Measurements from ENCODE around the gene CYSRT1. TPM values are rescaled to one million over a fixed set of nuclear protein-coding genes. Genes with fewer than 3 reads are reported as not detected.
"Not testable (repeated sequence)": the region's sequence is repeated elsewhere in the genome, so short reads cannot be mapped to it uniquely, and the experiment has no call there.

CYSRT1 gene
- total RNA-seq, 2 experiments from 2014 or later: 0.32 to 0.49 TPM

DNA sequence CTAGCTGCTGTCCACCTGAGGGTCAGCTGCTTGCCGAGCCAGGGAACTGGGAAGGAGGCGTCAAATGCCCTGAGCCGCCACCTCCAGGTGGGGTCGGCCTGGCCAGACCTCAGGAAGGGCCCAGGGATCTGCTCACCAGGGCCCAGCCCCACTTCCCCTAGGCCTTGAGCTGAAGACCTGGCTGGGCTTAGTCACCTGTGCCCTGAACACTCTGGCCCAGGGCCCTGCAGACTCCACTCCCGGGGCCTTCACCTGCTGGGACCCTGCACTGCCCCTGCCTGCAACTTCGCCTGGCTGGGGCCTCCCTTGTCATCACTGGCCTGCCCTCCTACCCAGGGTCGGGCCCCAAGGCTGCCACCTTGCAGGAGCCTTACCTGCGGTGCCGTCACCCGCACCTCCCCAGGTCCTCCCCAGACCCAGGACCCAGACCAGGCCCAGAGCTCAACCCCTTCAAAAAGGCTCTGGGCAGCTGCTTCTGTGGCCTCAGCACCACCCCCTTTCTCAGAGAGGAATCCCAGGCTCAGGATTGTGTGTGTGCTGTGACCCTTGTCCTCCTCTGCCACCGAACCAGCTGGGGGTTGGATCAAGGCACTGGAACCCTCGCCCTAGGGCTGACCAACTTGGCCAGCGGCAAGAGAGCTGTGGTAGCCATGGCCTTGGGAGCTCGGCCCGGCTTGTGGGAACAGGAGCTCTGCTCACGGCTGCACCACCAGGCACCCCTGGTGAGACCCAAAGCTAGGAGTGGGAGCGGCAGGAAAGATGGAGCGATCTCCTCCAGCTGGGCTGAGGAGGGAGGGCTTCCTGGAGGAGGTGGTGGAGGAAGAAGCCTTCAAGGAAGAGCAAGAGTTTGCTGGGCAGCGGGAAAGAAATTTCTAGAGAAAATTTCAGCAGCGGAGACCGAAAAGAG is 29.0 kb downstream of the CYSRT1 start:
- H3K27ac Mint-ChIP-seq: peak overlapping the region; percentile 58
- no peaks in the 10 kb centered on the region for H3K27me3 Mint-ChIP-seq
- H3K36me3 Mint-ChIP-seq: peaks cover 3% of the 10 kb centered on the region
- no peaks in the 10 kb centered on the region for H3K9me3 Mint-ChIP-seq
- peaks cover 7% of the 10 kb centered on the region for H3K4me1 Mint-ChIP-seq
- H3K4me3 Mint-ChIP-seq: peak overlapping the region; percentile 87
- no peak for DNase-seq

DNA sequence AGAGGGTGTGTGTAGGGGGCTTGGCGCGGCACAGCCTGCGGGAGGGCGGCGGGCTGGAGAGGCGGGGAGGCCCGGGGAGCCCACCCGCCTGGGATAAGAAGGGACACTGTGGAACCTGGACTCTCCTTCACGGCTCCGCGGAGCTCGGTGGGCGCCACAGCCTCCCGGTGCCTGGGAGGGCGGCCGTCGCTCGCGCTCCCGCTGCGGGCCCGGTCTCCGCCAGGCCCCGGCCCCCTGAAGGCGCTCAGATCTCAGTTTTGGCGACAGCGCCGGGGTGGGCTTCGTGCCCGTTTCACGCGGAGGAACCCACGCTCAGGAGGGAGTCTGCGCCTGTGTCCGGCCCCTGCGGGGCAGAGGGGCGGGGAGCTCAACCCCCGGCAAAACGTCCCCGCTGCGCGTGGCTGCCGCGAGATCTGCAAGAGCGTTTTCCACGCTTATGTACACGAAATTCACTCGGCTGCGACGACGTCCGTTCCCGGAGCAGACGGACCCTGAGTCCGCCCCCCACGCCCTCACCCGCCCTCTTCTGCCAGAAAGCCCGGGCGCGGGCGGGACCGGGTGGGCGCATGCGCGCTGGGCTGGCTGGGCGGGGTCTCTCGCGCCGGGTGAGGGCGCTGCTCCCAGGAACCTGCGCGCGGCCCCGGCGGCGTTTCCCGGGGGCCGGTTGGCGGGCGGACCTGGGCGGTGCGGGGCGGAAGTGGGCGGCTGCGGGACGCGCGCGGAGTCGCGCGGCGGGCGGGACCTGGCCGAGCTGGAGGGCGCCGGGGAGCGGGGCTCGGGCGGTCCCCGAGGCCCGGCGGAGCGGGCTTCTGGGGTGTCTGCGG is 29.9 kb downstream of the CYSRT1 start, which contains the start of gene NELFB:
TSS of gene NELFB (plus strand) at position 704 of the 824 bp plus-strand sequence.
- DNase-seq: peak; percentile 98
- Mint-ChIP-seq H3K9me3 (no peaks in the 10 kb centered on the region), H3K36me3 (peaks cover 8% of the 10 kb centered on the region), H3K27me3 (no peaks in the 10 kb centered on the region), H3K4me1 (peaks cover 7% of the 10 kb centered on the region), H3K27ac (peak within 1 kb of the TSS; percentile 77), H3K4me3 (peak within 1 kb of the TSS; percentile 87)

DNA sequence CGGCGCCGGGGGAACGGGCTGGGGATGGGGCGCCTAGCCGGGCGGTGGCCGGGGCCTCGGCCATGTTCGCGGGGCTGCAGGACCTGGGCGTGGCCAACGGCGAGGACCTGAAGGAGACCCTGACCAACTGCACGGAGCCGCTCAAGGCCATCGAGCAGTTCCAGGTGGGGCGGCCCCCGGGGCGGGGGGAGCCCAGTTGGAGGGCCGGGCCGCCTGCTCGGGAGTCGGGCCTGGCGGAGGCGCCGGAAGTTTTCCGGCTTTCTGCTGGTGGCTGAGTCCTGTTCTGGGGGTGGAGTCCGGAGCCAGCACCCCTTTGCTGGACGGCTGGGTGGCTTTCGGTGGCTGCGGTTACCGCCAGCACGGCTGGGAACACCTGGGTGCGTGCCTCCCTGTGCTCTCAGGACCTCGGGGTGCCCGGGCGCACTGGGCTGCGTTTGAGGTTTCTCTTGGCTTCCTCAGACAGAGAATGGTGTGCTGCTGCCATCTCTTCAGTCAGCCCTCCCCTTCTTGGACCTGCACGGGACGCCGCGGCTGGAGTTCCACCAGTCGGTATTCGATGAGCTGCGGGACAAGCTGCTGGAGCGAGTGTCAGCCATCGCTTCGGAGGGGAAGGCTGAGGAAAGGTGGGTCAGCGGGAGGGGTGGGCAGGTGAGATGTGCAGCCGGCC is 30.6 kb downstream of the CYSRT1 start:
- no peaks in the 10 kb centered on the region for H3K9me3 Mint-ChIP-seq
- H3K4me3 Mint-ChIP-seq: peak overlapping the region; percentile 87
- no peaks in the 10 kb centered on the region for H3K27me3 Mint-ChIP-seq
- peak overlapping the region; percentile 77 for H3K27ac Mint-ChIP-seq
- DNase-seq: peak; percentile 56
- peaks cover 7% of the 10 kb centered on the region for H3K4me1 Mint-ChIP-seq
- peaks cover 8% of the 10 kb centered on the region for H3K36me3 Mint-ChIP-seq

DNA sequence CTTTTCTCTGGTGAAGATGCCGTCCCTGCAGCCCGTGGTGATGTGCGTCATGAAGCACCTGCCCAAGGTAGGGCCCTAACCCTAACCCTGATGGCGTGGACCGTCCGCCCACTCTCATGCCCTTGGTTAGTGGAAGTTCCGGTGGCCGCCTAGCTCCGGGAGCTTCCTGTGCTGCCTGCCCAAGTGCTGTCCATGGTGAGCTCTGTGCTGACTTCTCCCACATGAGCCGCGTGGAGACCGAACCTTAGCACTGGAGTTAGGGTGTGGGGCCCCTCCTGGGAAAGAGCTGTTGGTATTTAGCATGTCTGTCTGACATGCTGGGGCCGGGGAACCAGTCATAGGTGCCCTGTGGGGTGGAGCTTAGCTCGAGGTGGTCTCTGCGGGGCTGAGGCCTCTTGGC is 31.4 kb downstream of the CYSRT1 start:
- Mint-ChIP-seq H3K36me3 (peaks cover 8% of the 10 kb centered on the region), H3K27me3 (no peaks in the 10 kb centered on the region), H3K4me1 (peaks cover 7% of the 10 kb centered on the region), H3K27ac (no peak overlapping the region), H3K9me3 (no peaks in the 10 kb centered on the region), H3K4me3 (peak overlapping the region; percentile 87)
- no peak for DNase-seq

DNA sequence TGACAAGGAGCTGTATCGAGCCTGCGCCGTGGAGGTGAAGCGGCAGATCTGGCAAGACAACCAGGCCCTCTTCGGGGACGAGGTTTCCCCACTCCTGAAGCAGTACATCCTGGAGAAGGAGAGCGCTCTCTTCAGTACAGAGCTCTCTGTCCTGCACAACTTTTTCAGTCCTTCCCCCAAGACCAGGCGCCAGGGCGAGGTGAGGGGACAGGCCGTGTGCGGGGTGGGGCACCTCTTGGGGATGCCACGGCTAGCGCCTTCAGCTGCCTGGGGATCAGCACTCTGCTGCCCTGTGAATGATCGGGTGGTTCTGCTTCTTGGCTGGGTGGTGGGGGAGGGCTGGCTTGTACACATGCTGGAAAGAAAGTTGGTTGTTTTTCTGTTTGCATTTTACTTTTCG is 31.9 kb downstream of the CYSRT1 start:
- no peaks in the 10 kb centered on the region for H3K9me3 Mint-ChIP-seq
- no peaks in the 10 kb centered on the region for H3K27me3 Mint-ChIP-seq
- peak overlapping the region; percentile 87 for H3K4me3 Mint-ChIP-seq

DNA sequence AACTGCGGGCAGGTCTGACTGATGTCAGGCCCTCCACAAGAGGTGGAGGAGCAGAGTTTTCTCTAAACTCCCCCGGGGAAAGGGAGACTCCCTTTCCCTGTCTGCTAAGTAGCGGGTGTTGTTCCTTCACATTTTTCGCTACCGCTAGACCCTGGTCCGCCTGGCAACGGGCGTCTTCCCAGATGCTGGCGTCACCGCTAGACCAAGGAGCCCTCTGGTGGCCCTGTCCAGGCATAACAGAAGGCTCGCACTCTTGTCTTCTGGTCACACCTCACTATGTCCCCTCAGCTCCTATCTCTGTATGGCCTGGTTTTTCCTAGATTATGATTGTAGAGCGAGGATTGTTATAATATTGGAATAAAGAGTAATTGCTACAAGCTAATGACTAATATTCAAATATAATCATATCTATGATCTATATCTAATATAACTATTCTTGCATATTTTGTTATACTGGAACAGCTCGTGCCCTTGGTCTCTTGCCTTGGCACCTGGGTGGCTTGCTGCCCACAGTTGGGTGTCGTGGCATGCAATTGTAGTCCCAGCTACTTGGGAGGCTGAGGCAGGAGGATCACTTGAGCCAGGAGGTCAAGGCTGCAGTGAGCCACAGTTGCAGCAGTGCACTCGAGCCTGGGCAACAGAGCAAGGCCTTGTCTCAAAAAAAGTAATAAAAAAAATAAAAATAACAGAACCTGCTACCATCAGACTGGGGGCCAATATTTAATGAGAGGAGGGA is 37.4 kb downstream of the CYSRT1 start:
- not testable (repeated sequence) for H3K4me1 Mint-ChIP-seq, DNase-seq, H3K27ac Mint-ChIP-seq, H3K9me3 Mint-ChIP-seq, H3K27me3 Mint-ChIP-seq, H3K4me3 Mint-ChIP-seq
- peaks cover 18% of the 10 kb centered on the region for H3K36me3 Mint-ChIP-seq

More for the DNA sequence above, 31.9 kb downstream of the CYSRT1 start:
- DNase-seq: no peak
- peaks cover 12% of the 10 kb centered on the region for H3K36me3 Mint-ChIP-seq
- H3K4me1 Mint-ChIP-seq: peaks cover 7% of the 10 kb centered on the region
- H3K27ac Mint-ChIP-seq: no peak overlapping the region

DNA sequence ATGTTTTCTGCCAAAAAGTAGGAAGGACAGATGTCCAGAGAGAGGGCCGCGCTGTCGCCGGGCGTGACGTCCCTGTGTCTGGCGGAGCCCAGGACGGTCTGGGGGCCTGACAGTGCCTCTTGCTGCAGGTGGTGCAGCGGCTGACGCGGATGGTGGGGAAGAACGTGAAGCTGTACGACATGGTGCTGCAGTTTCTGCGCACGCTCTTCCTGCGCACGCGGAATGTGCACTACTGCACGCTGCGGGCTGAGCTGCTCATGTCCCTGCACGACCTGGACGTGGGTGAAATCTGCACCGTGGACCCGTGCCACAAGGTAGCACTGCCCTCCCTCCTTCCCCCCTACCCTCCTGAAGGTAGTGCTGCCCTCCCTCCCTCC is 37.9 kb downstream of the CYSRT1 start:
- H3K4me1 Mint-ChIP-seq: no peaks in the 10 kb centered on the region
- no peak for DNase-seq
- peaks cover 24% of the 10 kb centered on the region for H3K36me3 Mint-ChIP-seq
- H3K27me3 Mint-ChIP-seq: no peaks in the 10 kb centered on the region
- H3K9me3 Mint-ChIP-seq: no peaks in the 10 kb centered on the region
- no peak overlapping the region for H3K27ac Mint-ChIP-seq
- no peak overlapping the region for H3K4me3 Mint-ChIP-seq

DNA sequence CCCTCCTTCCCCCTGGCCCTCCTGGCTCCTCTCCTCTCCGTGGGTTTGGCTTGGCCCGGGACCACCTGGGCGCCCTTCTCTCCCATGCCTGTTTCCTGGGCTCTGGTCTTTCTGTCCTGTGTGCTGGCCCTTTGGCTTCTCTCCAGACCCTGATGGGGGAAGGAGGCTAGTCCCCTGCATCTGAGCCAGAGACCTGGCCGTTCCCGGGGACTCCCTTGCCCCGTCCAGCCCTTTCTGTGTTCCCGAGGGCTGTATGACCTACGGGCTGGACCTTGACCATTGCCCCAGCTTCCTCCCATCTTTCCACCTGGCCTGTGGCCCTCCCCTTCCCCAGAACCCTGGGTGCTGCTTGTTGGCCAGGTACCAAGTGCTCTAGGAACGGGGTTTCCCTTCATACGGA is 38.5 kb downstream of the CYSRT1 start:
- no peak overlapping the region for H3K4me3 Mint-ChIP-seq
- no peak overlapping the region for H3K27ac Mint-ChIP-seq
- H3K27me3 Mint-ChIP-seq: no peaks in the 10 kb centered on the region
- DNase-seq: no peak
- peaks cover 27% of the 10 kb centered on the region for H3K36me3 Mint-ChIP-seq
- no peaks in the 10 kb centered on the region for H3K9me3 Mint-ChIP-seq
- H3K4me1 Mint-ChIP-seq: no peaks in the 10 kb centered on the region

DNA sequence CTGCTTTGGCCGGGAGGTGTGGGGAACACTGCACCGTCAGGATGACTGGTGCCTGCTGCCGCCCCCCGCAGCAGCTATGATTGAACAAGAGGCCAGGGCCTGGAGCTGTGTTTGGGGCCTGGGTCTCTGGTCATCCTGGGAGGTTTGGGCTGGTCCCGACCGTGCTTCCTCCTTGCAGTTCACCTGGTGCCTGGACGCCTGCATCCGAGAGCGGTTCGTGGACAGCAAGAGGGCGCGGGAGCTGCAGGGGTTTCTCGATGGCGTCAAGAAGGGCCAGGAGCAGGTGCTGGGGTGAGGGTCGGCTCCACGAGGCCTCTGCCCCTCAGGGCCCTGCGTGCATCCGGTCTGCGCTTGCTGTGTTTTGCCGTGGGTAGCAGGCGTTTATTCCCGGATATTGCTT is 39.1 kb downstream of the CYSRT1 start:
- Mint-ChIP-seq H3K27me3 (no peaks in the 10 kb centered on the region), H3K27ac (no peak overlapping the region), H3K36me3 (peaks cover 27% of the 10 kb centered on the region), H3K4me1 (no peaks in the 10 kb centered on the region), H3K9me3 (no peaks in the 10 kb centered on the region), H3K4me3 (no peak overlapping the region)
- DNase-seq: no peak

DNA sequence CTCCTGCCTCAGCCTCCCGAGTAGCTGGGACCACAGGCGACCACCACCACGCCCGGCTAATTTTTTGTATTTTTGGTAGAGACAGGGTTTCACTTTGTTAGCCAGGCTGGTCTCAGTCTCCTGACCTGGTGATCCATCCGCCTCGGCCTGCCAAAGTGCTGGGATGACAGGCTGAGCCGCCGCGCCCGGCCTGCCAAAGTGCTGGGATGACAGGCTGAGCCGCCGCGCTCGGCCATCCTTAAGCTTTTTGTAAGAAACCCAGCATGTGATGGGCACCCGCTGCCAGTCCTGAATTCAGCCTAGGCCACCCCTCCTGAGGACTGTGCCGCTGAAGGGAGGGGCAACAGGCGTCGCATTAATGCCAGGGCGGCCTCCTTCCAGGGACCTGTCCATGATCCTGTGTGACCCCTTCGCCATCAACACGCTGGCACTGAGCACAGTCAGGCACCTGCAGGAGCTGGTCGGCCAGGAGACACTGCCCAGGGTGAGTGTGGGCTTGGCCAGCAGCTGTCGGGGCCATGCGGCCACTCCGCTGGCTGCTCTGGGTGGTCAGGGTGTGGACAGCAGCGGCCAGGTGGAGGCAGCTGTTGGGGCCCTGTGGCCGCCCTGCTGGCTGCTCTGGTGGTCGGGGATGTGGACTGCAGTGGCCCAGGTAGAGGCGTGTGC is 40.7 kb downstream of the CYSRT1 start:
- Mint-ChIP-seq H3K4me3 (no peak overlapping the region), H3K9me3 (no peaks in the 10 kb centered on the region), H3K36me3 (peaks cover 32% of the 10 kb centered on the region), H3K27me3 (no peaks in the 10 kb centered on the region), H3K27ac (no peak overlapping the region), H3K4me1 (no peaks in the 10 kb centered on the region)
- DNase-seq: no peak

DNA sequence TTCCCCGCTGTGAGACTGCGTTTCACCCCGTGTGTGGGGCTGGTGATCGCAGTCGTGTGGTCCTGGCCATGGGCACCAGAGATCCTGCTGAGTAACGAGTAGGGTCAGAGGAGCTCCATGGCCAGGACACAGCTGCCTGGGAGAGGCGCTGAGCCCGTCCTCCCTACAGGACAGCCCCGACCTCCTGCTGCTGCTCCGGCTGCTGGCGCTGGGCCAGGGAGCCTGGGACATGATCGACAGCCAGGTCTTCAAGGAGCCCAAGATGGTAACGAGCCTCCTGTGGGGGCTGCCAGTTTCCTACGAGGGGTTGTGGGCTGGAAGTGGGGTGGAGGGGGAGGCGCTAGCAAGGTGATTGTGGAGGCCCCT is 41.2 kb downstream of the CYSRT1 start:
- Mint-ChIP-seq H3K27ac (no peak overlapping the region), H3K36me3 (peaks cover 32% of the 10 kb centered on the region), H3K4me1 (peaks cover under 1% of the 10 kb centered on the region), H3K4me3 (no peak overlapping the region), H3K27me3 (no peaks in the 10 kb centered on the region), H3K9me3 (no peaks in the 10 kb centered on the region)
- no peak for DNase-seq

DNA sequence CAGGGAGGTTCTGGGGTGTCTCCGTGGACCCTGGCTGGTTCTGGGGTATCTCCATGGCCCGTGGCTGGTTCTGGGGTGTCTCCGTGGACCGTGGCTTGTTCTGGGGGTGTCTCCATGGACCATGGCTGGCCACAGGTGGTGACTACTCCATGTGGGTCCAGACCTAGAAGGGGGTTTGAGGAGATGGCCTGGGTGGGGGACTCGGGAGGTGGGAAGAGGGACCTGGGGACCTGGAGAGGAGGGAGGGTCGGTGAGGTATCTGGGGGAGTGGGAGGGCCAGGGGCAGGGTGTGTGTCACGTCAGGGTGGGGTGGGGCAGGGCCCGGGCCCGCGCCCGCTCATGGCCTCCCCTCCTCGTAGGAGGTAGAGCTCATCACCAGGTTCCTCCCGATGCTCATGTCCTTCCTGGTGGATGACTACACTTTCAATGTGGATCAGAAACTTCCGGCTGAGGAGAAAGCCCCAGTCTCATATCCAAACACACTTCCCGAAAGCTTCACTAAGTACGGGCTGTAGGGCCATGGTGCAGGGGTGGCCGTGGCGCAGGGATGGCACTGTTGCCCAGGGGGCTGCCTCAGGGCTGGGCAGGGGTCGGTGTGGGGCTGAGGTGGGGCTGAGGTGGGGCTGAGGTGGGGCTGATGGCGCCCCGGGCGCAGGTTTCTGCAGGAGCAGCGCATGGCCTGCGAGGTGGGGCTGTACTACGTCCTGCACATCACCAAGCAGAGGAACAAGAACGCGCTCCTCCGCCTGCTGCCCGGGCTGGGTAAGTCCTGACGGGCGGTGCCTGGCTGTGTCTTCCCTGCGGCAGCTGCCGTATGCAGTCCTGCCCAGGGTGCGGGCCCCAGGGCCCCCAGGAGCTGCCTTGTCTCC is 41.8 kb downstream of the CYSRT1 start:
- no peaks in the 10 kb centered on the region for H3K9me3 Mint-ChIP-seq
- DNase-seq: no peak
- H3K27ac Mint-ChIP-seq: no peak overlapping the region
- H3K36me3 Mint-ChIP-seq: peaks cover 32% of the 10 kb centered on the region
- no peak overlapping the region for H3K4me3 Mint-ChIP-seq
- no peaks in the 10 kb centered on the region for H3K27me3 Mint-ChIP-seq
- H3K4me1 Mint-ChIP-seq: peaks cover 5% of the 10 kb centered on the region

DNA sequence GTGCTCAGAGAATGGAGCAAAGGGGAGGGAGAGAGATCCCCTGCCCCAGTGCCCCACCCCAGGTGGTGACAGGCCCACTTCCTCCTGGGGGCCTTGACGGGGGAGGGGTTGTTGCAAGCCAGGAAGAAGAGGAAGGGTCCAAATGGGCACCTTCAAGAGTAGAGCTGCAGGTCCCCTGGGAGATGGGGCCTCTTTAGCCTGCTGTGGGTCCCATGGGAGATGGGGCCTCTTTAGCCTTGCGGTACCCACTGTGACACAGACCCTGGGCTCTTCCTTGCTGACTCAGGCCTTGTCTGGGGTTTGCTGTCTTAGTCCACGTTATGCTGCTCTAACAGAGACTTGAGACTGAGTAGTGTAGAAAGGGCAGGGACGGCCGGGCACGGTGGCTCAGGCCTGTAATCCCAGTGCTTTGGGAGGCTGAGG is 43.0 kb downstream of the CYSRT1 start:
- Mint-ChIP-seq H3K27ac (no peak overlapping the region), H3K27me3 (no peaks in the 10 kb centered on the region), H3K9me3 (no peaks in the 10 kb centered on the region), H3K4me1 (peaks cover 5% of the 10 kb centered on the region), H3K36me3 (peaks cover 31% of the 10 kb centered on the region), H3K4me3 (no peak overlapping the region)
- no peak for DNase-seq
